CD4-positive, CD25-positive, alpha-beta regulatory T cell (primary cell): ENCODE data around the gene RIPOR1. TPM values are rescaled to one million over a fixed set of nuclear protein-coding genes. Genes with fewer than 3 reads are reported as not detected.
"Not testable (repeated sequence)": the region's sequence is repeated elsewhere in the genome, so short reads cannot be mapped to it uniquely, and the experiment has no call there.

ENCODE experiments used
- ATAC-seq, 2 donors: fragments of 150-1000 bp; cut with Tn5 transposase; one replicate each; pipeline ENCODE4 v1.10.0; 2021; ENCODE audit warnings: low read depth in 2 of 2, moderate number of reproducible peaks in 2 of 2, moderate library complexity in 1 of 2
- DNase-seq, 3 donors: peaks; one replicate each; pipeline versions ENCODE4 v3.0.0 to v3.0.0-alpha.2; 2012 to 2022; ENCODE audit warnings: mixed read lengths in 1 of 3
- H3K27ac ChIP-seq: one replicate; pipeline ENCODE4 v1.7.0; 2013; ENCODE audit warnings: mild to moderate bottlenecking, low read length; ENCODE audit not compliant: insufficient read depth, poor library complexity, severe bottlenecking
- H3K27me3 ChIP-seq: one replicate; pipeline ENCODE4 v1.7.0; 2013; ENCODE audit warnings: low read length; ENCODE audit not compliant: control insufficient read depth, insufficient read depth
- H3K36me3 ChIP-seq: one replicate; pipeline ENCODE4 v1.7.0; 2013; ENCODE audit warnings: mild to moderate bottlenecking, low read length, moderate library complexity; ENCODE audit not compliant: control insufficient read depth, insufficient read depth
- H3K4me1 ChIP-seq: 2 replicates; pipeline ENCODE4 v1.7.0; 2013; ENCODE audit warnings: mild to moderate bottlenecking, low read length; ENCODE audit not compliant: insufficient read depth, control insufficient read depth, poor library complexity, severe bottlenecking
- H3K4me3 ChIP-seq: one replicate; pipeline ENCODE4 v1.7.0; 2013; ENCODE audit warnings: low read depth, mild to moderate bottlenecking, low read length, moderate library complexity
- H3K9me3 ChIP-seq, 2 experiments: 1 replicate in 1 of 2; 2 replicates in 1 of 2; pipeline ENCODE4 v1.7.0; 2013; ENCODE audit warnings: low read length in 2 of 2, mild to moderate bottlenecking in 1 of 2, moderate library complexity in 1 of 2; ENCODE audit not compliant: control insufficient read depth in 2 of 2
- H3K27ac Mint-ChIP-seq, 3 donors: one replicate each; pipeline ENCODE4 v1.8.0; 2020 to 2022; ENCODE audit warnings: mild to moderate bottlenecking in 3 of 3, mixed read lengths in 3 of 3, moderate library complexity in 2 of 3
- H3K27me3 Mint-ChIP-seq: one replicate; pipeline ENCODE4 v1.8.0; 2022; ENCODE audit warnings: mild to moderate bottlenecking, mixed read lengths
- H3K36me3 Mint-ChIP-seq: one replicate; pipeline ENCODE4 v1.8.0; 2020; ENCODE audit warnings: mixed read lengths
- H3K4me1 Mint-ChIP-seq, 4 donors: one replicate each; pipeline ENCODE4 v1.8.0; 2020 to 2022; ENCODE audit warnings: mixed read lengths in 4 of 4, mild to moderate bottlenecking in 1 of 4
- H3K4me3 Mint-ChIP-seq, 4 donors: one replicate each; pipeline ENCODE4 v1.8.0; 2020 to 2022; ENCODE audit warnings: mild to moderate bottlenecking in 4 of 4, mixed read lengths in 4 of 4, moderate library complexity in 3 of 4
- H3K9me3 Mint-ChIP-seq, 7 donors: one replicate each; pipeline ENCODE4 v1.8.0; 2020 to 2022; ENCODE audit warnings: mixed read lengths in 7 of 7, mild to moderate bottlenecking in 3 of 7, moderate library complexity in 2 of 7
- polyA plus RNA-seq, 4 donors: library from polyadenylated mRNA; unstranded; fragments of 300-500 nt; fragmentation: Illumina TruSeq; gene quantifications; one replicate each; pipeline ENCODE4 v1.2.3, GENCODE V29; 2021
- total RNA-seq: library from RNA; stranded (reverse); gene quantifications from one replicate; pipeline ENCODE4 v1.2.3, GENCODE V29; 2022

Gene RIPOR1
- total and polyA plus RNA-seq, 5 donors from 2014 or later: 0.91 to 16.6 (median 2.2) TPM

- Histone ChIP-seq H3K9me3 (no peaks in the 10 kb centered on the region), H3K4me1 (peaks cover 37% of the 10 kb centered on the region), H3K4me3 (no peak overlapping the region), H3K27me3 (no peaks in the 10 kb centered on the region), H3K27ac (peak overlapping the region; percentile 15), H3K36me3 (peaks cover 21% of the 10 kb centered on the region)
- Mint-ChIP-seq H3K9me3 (no peaks in the 10 kb centered on the region), H3K36me3 (peaks cover 4% of the 10 kb centered on the region), H3K4me3 (peak overlapping the region in 2 of 4 donors; percentile 56 to 61), H3K4me1 (peaks cover 4 to 45% (median 23%) of the 10 kb centered on the region in 4 donors), H3K27me3 (peaks cover 6% of the 10 kb centered on the region), H3K27ac (peak overlapping the region in 2 of 3 donors; percentile 59 to 82)
- DNase-seq (no peak), ATAC-seq (no peak)
Measured at GRCh38 chr16:67483731-67484525, 44.7 kb upstream of the RIPOR1 start.

GRCh38 chr16:67486805-67487204, 41.8 kb upstream of the RIPOR1 start:
- Mint-ChIP-seq H3K4me3 (no peak overlapping the region), H3K27ac (no peak overlapping the region), H3K4me1 (peaks cover 4 to 27% (median 14%) of the 10 kb centered on the region in 4 donors), H3K36me3 (peaks cover 4% of the 10 kb centered on the region), H3K27me3 (no peaks in the 10 kb centered on the region), H3K9me3 (no peaks in the 10 kb centered on the region)
- Histone ChIP-seq H3K36me3 (peaks cover 21% of the 10 kb centered on the region), H3K4me3 (no peak overlapping the region), H3K27ac (no peak overlapping the region), H3K27me3 (no peaks in the 10 kb centered on the region), H3K9me3 (no peaks in the 10 kb centered on the region), H3K4me1 (peaks cover 17% of the 10 kb centered on the region)
- ATAC-seq: no peak
- no peak for DNase-seq

GRCh38 chr16:67487561-67487960, 41.1 kb upstream of the RIPOR1 start:
- Mint-ChIP-seq H3K27ac (peak overlapping the region in 1 of 3 donors; percentile 47), H3K4me1 (peaks cover under 1 to 20% (median 7%) of the 10 kb centered on the region in 4 donors)
- H3K36me3 ChIP-seq: peaks cover 21% of the 10 kb centered on the region
- not testable (repeated sequence) for ATAC-seq, H3K27me3 Mint-ChIP-seq, H3K9me3 ChIP-seq, H3K36me3 Mint-ChIP-seq, DNase-seq, H3K27ac ChIP-seq, H3K4me3 Mint-ChIP-seq, H3K9me3 Mint-ChIP-seq, H3K4me1 ChIP-seq, H3K27me3 ChIP-seq, H3K4me3 ChIP-seq

GRCh38 chr16:67489401-67490083, 39.1 kb upstream of the RIPOR1 start:
- Histone ChIP-seq H3K4me3 (no peak overlapping the region), H3K27me3 (no peaks in the 10 kb centered on the region), H3K27ac (no peak overlapping the region), H3K4me1 (peaks cover 7% of the 10 kb centered on the region), H3K9me3 (no peaks in the 10 kb centered on the region), H3K36me3 (peaks cover 15% of the 10 kb centered on the region)
- Mint-ChIP-seq H3K27ac (peak overlapping the region in 2 of 3 donors; percentile 65 to 89), H3K9me3 (no peaks in the 10 kb centered on the region), H3K27me3 (no peaks in the 10 kb centered on the region), H3K4me1 (peaks cover 6 to 11% (median 9%) of the 10 kb centered on the region in 4 donors), H3K36me3 (peaks cover 12% of the 10 kb centered on the region), H3K4me3 (no peak overlapping the region)
- DNase-seq: no peak
- ATAC-seq: no peak

- no peak overlapping the region for H3K4me3 ChIP-seq
- no peaks in the 10 kb centered on the region for H3K9me3 ChIP-seq
- peaks cover 6 to 15% (median 12%) of the 10 kb centered on the region in 4 donors for H3K4me1 Mint-ChIP-seq
- peak overlapping the region in 2 of 3 donors; percentile 9 to 25 for H3K27ac Mint-ChIP-seq
- no peaks in the 10 kb centered on the region for H3K9me3 Mint-ChIP-seq
- H3K4me1 ChIP-seq: peaks cover 7% of the 10 kb centered on the region
- no peak overlapping the region for H3K4me3 Mint-ChIP-seq
- no peak for DNase-seq
- no peak overlapping the region for H3K27ac ChIP-seq
- peaks cover 10% of the 10 kb centered on the region for H3K36me3 ChIP-seq
- no peak for ATAC-seq
- H3K27me3 ChIP-seq: no peaks in the 10 kb centered on the region
- peaks cover 12% of the 10 kb centered on the region for H3K36me3 Mint-ChIP-seq
- H3K27me3 Mint-ChIP-seq: no peaks in the 10 kb centered on the region
Measured at GRCh38 chr16:67490335-67491096, 38.1 kb upstream of the RIPOR1 start.

- H3K9me3 Mint-ChIP-seq: no peaks in the 10 kb centered on the region
- DNase-seq (no peak), ATAC-seq (no peak)
- peaks cover 6 to 45% (median 16%) of the 10 kb centered on the region in 4 donors for H3K4me1 Mint-ChIP-seq
- Histone ChIP-seq H3K36me3 (no peaks in the 10 kb centered on the region), H3K4me1 (peaks cover 14% of the 10 kb centered on the region), H3K27ac (no peak overlapping the region), H3K4me3 (no peak overlapping the region), H3K9me3 (no peaks in the 10 kb centered on the region), H3K27me3 (no peaks in the 10 kb centered on the region)
- peaks cover 17% of the 10 kb centered on the region for H3K36me3 Mint-ChIP-seq
- no peaks in the 10 kb centered on the region for H3K27me3 Mint-ChIP-seq
- no peak overlapping the region for H3K4me3 Mint-ChIP-seq
- H3K27ac Mint-ChIP-seq: peak overlapping the region; percentile 81 to 94 (median 90)
Measured at GRCh38 chr16:67499106-67499505, 29.5 kb upstream of the RIPOR1 start.
